Trophoblast cell (in vitro differentiated cells and primary cell): ENCODE results near the gene ELMOD1.
"Not testable (repeated sequence)": the region's sequence is repeated elsewhere in the genome, so short reads cannot be mapped to it uniquely, and the experiment has no call there.

ENCODE experiments used
- DNase-seq, 2 donors: peaks; one replicate each; pipeline ENCODE4 v3.0.0-alpha.2; 2016
- H2AFZ ChIP-seq: 2 replicates; pipeline ENCODE4 v1.6.1; 2013; ENCODE audit warnings: low read length, moderate library complexity, mild to moderate bottlenecking; ENCODE audit not compliant: insufficient read depth, poor library complexity
- H2AK5ac ChIP-seq: 2 replicates; pipeline ENCODE4 v1.6.1; 2013; ENCODE audit warnings: mild to moderate bottlenecking, low read length
- H2BK120ac ChIP-seq: 2 replicates; pipeline ENCODE4 v1.6.1; 2013; ENCODE audit warnings: low read length, mild to moderate bottlenecking, moderate library complexity; ENCODE audit not compliant: insufficient read depth, poor library complexity
- H2BK12ac ChIP-seq: 2 replicates; pipeline ENCODE4 v1.6.1; 2013; ENCODE audit warnings: mild to moderate bottlenecking, low read length, moderate library complexity
- H2BK5ac ChIP-seq: 2 replicates; pipeline ENCODE4 v1.6.1; 2013; ENCODE audit warnings: low read length, low read depth, moderate library complexity, mild to moderate bottlenecking; ENCODE audit not compliant: poor library complexity
- H3K14ac ChIP-seq: 2 replicates; pipeline ENCODE4 v1.6.1; 2013; ENCODE audit warnings: mild to moderate bottlenecking, low read length
- H3K18ac ChIP-seq: 2 replicates; pipeline ENCODE4 v1.6.1; 2013; ENCODE audit warnings: mild to moderate bottlenecking, low read length
- H3K23ac ChIP-seq: 2 replicates; pipeline ENCODE4 v1.6.1; 2013; ENCODE audit warnings: low read length
- H3K27ac ChIP-seq: 2 replicates; pipeline ENCODE4 v1.5.1; 2013; ENCODE audit warnings: low read depth, mild to moderate bottlenecking, inconsistent platforms, low read length, moderate library complexity
- H3K27me3 ChIP-seq: 2 replicates; pipeline ENCODE4 v1.6.1; 2013; ENCODE audit warnings: inconsistent platforms, mild to moderate bottlenecking, low read length, moderate library complexity; ENCODE audit not compliant: insufficient read depth
- H3K36me3 ChIP-seq, 2 experiments: 1 replicate in 1 of 2; 2 replicates in 1 of 2; pipeline ENCODE4 v1.6.1; 2013; ENCODE audit warnings: low read length in 2 of 2, mild to moderate bottlenecking in 2 of 2, moderate library complexity in 1 of 2; ENCODE audit not compliant: insufficient read depth in 2 of 2, control insufficient read depth in 1 of 2
- H3K4ac ChIP-seq: 2 replicates; pipeline ENCODE4 v1.6.1; 2013; ENCODE audit warnings: low read depth, mild to moderate bottlenecking, low read length, moderate library complexity
- H3K4me1 ChIP-seq, 2 experiments: 1 replicate in 1 of 2; 2 replicates in 1 of 2; pipeline ENCODE4 v1.6.1; 2013; ENCODE audit warnings: low read length in 2 of 2, mild to moderate bottlenecking in 2 of 2, moderate library complexity in 1 of 2; ENCODE audit not compliant: insufficient read depth in 2 of 2, control insufficient read depth in 1 of 2
- H3K4me2 ChIP-seq: 2 replicates; pipeline ENCODE4 v1.6.1; 2013; ENCODE audit warnings: inconsistent platforms, mild to moderate bottlenecking, low read length, moderate library complexity
- H3K4me3 ChIP-seq: 2 replicates; pipeline ENCODE4 v1.5.1; 2013; ENCODE audit warnings: mild to moderate bottlenecking, low read depth, low read length, inconsistent platforms
- H3K79me1 ChIP-seq: one replicate; pipeline ENCODE4 v1.6.1; 2013; ENCODE audit warnings: low read length
- H3K79me2 ChIP-seq: 2 replicates; pipeline ENCODE4 v1.6.1; 2013; ENCODE audit warnings: low read length, mild to moderate bottlenecking; ENCODE audit not compliant: control insufficient read depth, insufficient read depth, poor library complexity
- H3K9ac ChIP-seq: 2 replicates; pipeline ENCODE4 v1.6.1; 2013; ENCODE audit warnings: mild to moderate bottlenecking, low read length
- H3K9me3 ChIP-seq: 2 replicates; pipeline ENCODE4 v1.6.1; 2013; ENCODE audit warnings: low read depth, mild to moderate bottlenecking, control low read depth, inconsistent platforms, low read length; ENCODE audit not compliant: insufficient read depth
- H4K12ac ChIP-seq: 2 replicates; pipeline ENCODE4 v1.6.1; 2013; ENCODE audit warnings: low read depth, mild to moderate bottlenecking, low read length, moderate library complexity
- H4K8ac ChIP-seq: 2 replicates; pipeline ENCODE4 v1.6.1; 2013; ENCODE audit warnings: low read depth, mild to moderate bottlenecking, low read length, moderate library complexity
- H4K91ac ChIP-seq: one replicate; pipeline ENCODE4 v1.6.1; 2013; ENCODE audit warnings: low read depth, mild to moderate bottlenecking, low read length, moderate library complexity
- WGBS: extraction: QIAGEN DNeasy Blood & Tissue Kit; methylation state at CpG from one replicate; pipeline ENCODE4 v1.1.7; 2013; ENCODE audit warnings: missing lambda C conversion rate; ENCODE audit not compliant: insufficient read length, insufficient coverage; ENCODE audit errors: extremely low coverage; 5-methylcytosine and 5-hydroxymethylcytosine counted together

ELMOD1 gene

GRCh38 chr11:107563702-107564101 lies 27.2 kb upstream of the ELMOD1 start:
- no peak overlapping the region for H4K91ac ChIP-seq

GRCh38 chr11:107564877-107565218 lies 26.1 kb upstream of the ELMOD1 start:
- Histone ChIP-seq H2BK5ac (no peak overlapping the region), H2BK120ac (no peak overlapping the region), H4K12ac (no peak overlapping the region), H3K4me1 (peaks cover 0 to 6% of the 10 kb centered on the region in 2 experiments), H3K27ac (no peak overlapping the region), H3K4ac (no peak overlapping the region), H2BK12ac (no peak overlapping the region), H2AFZ (peak overlapping the region; percentile 64), H3K14ac (no peak overlapping the region), H4K8ac (peak overlapping the region; percentile 83), H3K27me3 (no peaks in the 10 kb centered on the region), H3K4me2 (peak overlapping the region; percentile 98), H3K23ac (no peak overlapping the region), H3K9ac (peak overlapping the region; percentile 80), H2AK5ac (no peak overlapping the region), H3K36me3 (no peaks in the 10 kb centered on the region), H3K9me3 (no peaks in the 10 kb centered on the region), H4K91ac (no peak overlapping the region), H3K79me1 (peaks cover 4% of the 10 kb centered on the region), H3K18ac (no peak overlapping the region), H3K79me2 (no peaks in the 10 kb centered on the region), H3K4me3 (peak overlapping the region; percentile 97)
- no CpG with 5 or more reads among the region's 6 CpGs for WGBS
- no peak for DNase-seq

More at GRCh38 chr11:107563702-107564101, 27.2 kb upstream of the ELMOD1 start:
- Histone ChIP-seq H3K4me1 (peaks cover 0 to 6% of the 10 kb centered on the region in 2 experiments), H2BK120ac (no peak overlapping the region), H3K4me2 (no peak overlapping the region), H3K23ac (no peak overlapping the region), H4K12ac (no peak overlapping the region), H2AK5ac (no peak overlapping the region), H3K4ac (no peak overlapping the region), H3K4me3 (no peak overlapping the region), H3K9me3 (no peaks in the 10 kb centered on the region), H3K36me3 (peaks cover 0 to 2% of the 10 kb centered on the region in 2 experiments), H3K14ac (no peak overlapping the region), H3K79me2 (no peaks in the 10 kb centered on the region), H3K18ac (no peak overlapping the region), H2AFZ (no peak overlapping the region), H3K9ac (no peak overlapping the region), H3K79me1 (peaks cover 4% of the 10 kb centered on the region), H3K27me3 (no peaks in the 10 kb centered on the region), H2BK5ac (no peak overlapping the region), H4K8ac (no peak overlapping the region), H2BK12ac (no peak overlapping the region), H3K27ac (no peak overlapping the region)
- no CpG with 5 or more reads among the region's 2 CpGs for WGBS
- peak; percentile 83 to 91 for DNase-seq

- Histone ChIP-seq H3K9ac (peak within 1 kb of the TSS; percentile 80), H3K79me2 (no peaks in the 10 kb centered on the region), H3K4me3 (peak within 1 kb of the TSS; percentile 97), H2BK120ac (peak within 1 kb of the TSS; percentile 61), H3K79me1 (peaks cover 4% of the 10 kb centered on the region), H4K8ac (peak within 1 kb of the TSS; percentile 83), H2AFZ (peak within 1 kb of the TSS; percentile 81), H3K27ac (no peak within 1 kb of the TSS), H3K4me1 (peaks cover 0 to 6% of the 10 kb centered on the region in 2 experiments), H2BK5ac (no peak within 1 kb of the TSS), H3K4ac (peak within 1 kb of the TSS; percentile 18), H3K36me3 (no peaks in the 10 kb centered on the region), H2BK12ac (no peak within 1 kb of the TSS), H4K91ac (peak within 1 kb of the TSS; percentile 60), H4K12ac (peak within 1 kb of the TSS; percentile 60), H3K9me3 (no peaks in the 10 kb centered on the region), H3K18ac (peak within 1 kb of the TSS; percentile 21), H3K23ac (no peak within 1 kb of the TSS), H3K14ac (peak within 1 kb of the TSS; percentile 48), H3K27me3 (no peaks in the 10 kb centered on the region), H3K4me2 (peak within 1 kb of the TSS; percentile 98), H2AK5ac (no peak within 1 kb of the TSS)
- no CpG with 5 or more reads among the region's 32 CpGs for whole genome bisulfite sequencing
- peak; percentile 37 to 68 for DNase-seq
Measured at GRCh38 chr11:107565219-107565937, 25.6 kb upstream of the ELMOD1 start, which contains the start of gene ALKBH8. Gene ALKBH8, minus strand, starts transcription at chr11:107565735. Its CDS starts 4,842 bp downstream, at chr11:107560893.

- H3K14ac ChIP-seq, H3K79me1 ChIP-seq, H3K4me3 ChIP-seq, H3K9ac ChIP-seq, H3K9me3 ChIP-seq, H3K27ac ChIP-seq, H3K23ac ChIP-seq, H3K18ac ChIP-seq, H2BK12ac ChIP-seq, H3K4me1 ChIP-seq, H2BK5ac ChIP-seq, H2BK120ac ChIP-seq, H3K27me3 ChIP-seq, H3K4ac ChIP-seq, H3K36me3 ChIP-seq, H3K79me2 ChIP-seq, H4K91ac ChIP-seq, H4K12ac ChIP-seq, H2AK5ac ChIP-seq: not testable (repeated sequence)
- WGBS: no CpG with 5 or more reads among the region's 9 CpGs
- peak overlapping the region; percentile 29 for H4K8ac ChIP-seq
- H2AFZ ChIP-seq: peak overlapping the region; percentile 81
- peak overlapping the region; percentile 98 for H3K4me2 ChIP-seq
- DNase-seq: peak in 1 of 2 donors; percentile 28
Measured at GRCh38 chr11:107565955-107566501, 24.9 kb upstream of the ELMOD1 start.
